ENCODE data around the gene PLBD2.

- TF ChIP-seq CTCF (IDR thresholded peaks at IDR 0.05) (no peak), POLR2A (IDR thresholded peaks at IDR 0.05) (no peak)
Measured at GRCh38 chr12:113403435-113404415, 45.3 kb downstream of the PLBD2 start, which contains the start of gene SDS.

Measured in body of pancreas (tissue), 4 donors.